GM23338 (cell line): ENCODE measurements around the gene ALG14. TPM values are rescaled to one million over a fixed set of nuclear protein-coding genes. Genes with fewer than 3 reads are reported as not detected.

Source experiments
- ATAC-seq: fragments of 200-7000 bp; cut with Tn5 transposase; 3 replicates; pipeline ENCODE4 v1.9.1; 2020
- DNase-seq: peaks from one replicate; pipeline ENCODE4 v3.0.0-alpha.2; 2015; ENCODE audit warnings: low spot score
- H2AFZ ChIP-seq: fragments of 200-600 bp; sonication (generic); 2 replicates; pipeline ENCODE4 v1.8.0; 2016; ENCODE audit warnings: antibody characterized with exemption, mild to moderate bottlenecking, moderate library complexity
- H3F3A ChIP-seq: fragments of 200-600 bp; sonication (generic); replicated peaks from 2 replicates; pipeline ENCODE4 v1.8.0; 2017; ENCODE audit warnings: antibody characterized with exemption, mixed run types, low read depth
- H3K27ac ChIP-seq: fragments of 200-600 bp; sonication (generic); 2 replicates; pipeline ENCODE4 v1.6.1; 2016; ENCODE audit warnings: low read depth
- H3K27me3 ChIP-seq: fragments of 200-600 bp; sonication (generic); 2 replicates; pipeline ENCODE4 v1.8.0; 2016; ENCODE audit warnings: mild to moderate bottlenecking, mixed run types, moderate library complexity; ENCODE audit not compliant: insufficient read depth
- H3K36me3 ChIP-seq: fragments of 200-600 bp; sonication (generic); 2 replicates; pipeline ENCODE4 v1.8.0; 2016; ENCODE audit warnings: mild to moderate bottlenecking; ENCODE audit not compliant: insufficient read depth
- H3K4me1 ChIP-seq: fragments of 200-600 bp; sonication (generic); 2 replicates; pipeline ENCODE4 v1.8.0; 2016; ENCODE audit warnings: mild to moderate bottlenecking, moderate library complexity; ENCODE audit not compliant: insufficient read depth
- H3K4me2 ChIP-seq: fragments of 200-600 bp; sonication (generic); 2 replicates; pipeline ENCODE4 v1.7.1; 2017; ENCODE audit warnings: mixed run types
- H3K4me3 ChIP-seq: fragments of 200-600 bp; sonication (generic); 2 replicates; pipeline ENCODE4 v1.6.1; 2016; ENCODE audit warnings: mixed run types
- H3K79me2 ChIP-seq: fragments of 200-600 bp; sonication (generic); replicated peaks from 2 replicates; pipeline ENCODE4 v1.8.0; 2017; ENCODE audit warnings: mild to moderate bottlenecking; ENCODE audit not compliant: insufficient read depth
- H3K9me2 ChIP-seq: fragments of 200-600 bp; sonication (generic); 2 replicates; pipeline ENCODE4 v1.8.0; 2017; ENCODE audit not compliant: insufficient read depth
- H4K20me1 ChIP-seq: fragments of 200-600 bp; sonication (generic); replicated peaks from 2 replicates; pipeline ENCODE4 v1.8.0; 2017; ENCODE audit warnings: mild to moderate bottlenecking; ENCODE audit not compliant: insufficient read depth
- H3K27ac Mint-ChIP-seq: 2 replicates; pipeline ENCODE4 v1.8.0; 2020; ENCODE audit warnings: inconsistent platforms, mild to moderate bottlenecking, moderate library complexity, mixed read lengths
- H3K27me3 Mint-ChIP-seq: 3 replicates; pipeline ENCODE4 v1.8.0; 2022; ENCODE audit warnings: low read depth, mild to moderate bottlenecking, moderate library complexity, mixed read lengths, inconsistent platforms; ENCODE audit not compliant: insufficient read depth, poor library complexity
- H3K36me3 Mint-ChIP-seq: 3 replicates; pipeline ENCODE4 v1.8.0; 2021; ENCODE audit warnings: low read depth, mild to moderate bottlenecking, inconsistent platforms, moderate library complexity, mixed read lengths
- H3K4me1 Mint-ChIP-seq: 3 replicates; pipeline ENCODE4 v1.8.0; 2020; ENCODE audit warnings: mild to moderate bottlenecking, inconsistent platforms, mixed read lengths
- H3K4me3 Mint-ChIP-seq: 3 replicates; pipeline ENCODE4 v1.8.0; 2021; ENCODE audit warnings: moderate library complexity, mild to moderate bottlenecking, inconsistent platforms, mixed read lengths
- H3K9me3 Mint-ChIP-seq: 3 replicates; pipeline ENCODE4 v1.8.0; 2020; ENCODE audit warnings: moderate library complexity, mild to moderate bottlenecking, inconsistent platforms, mixed read lengths
- CREB1 ChIP-seq: fragments of 250-450 bp; sonication (Bioruptor Pico); IDR thresholded peaks from 2 replicates; pipeline ENCODE4 v1.5.0; 2020; ENCODE audit warnings: low read depth, mild to moderate bottlenecking, moderate library complexity
- JUNB ChIP-seq: IDR thresholded peaks from one replicate; pipeline ENCODE4 v1.6.1; 2016; ENCODE audit warnings: antibody characterized with exemption; ENCODE audit not compliant: unreplicated experiment
- NANOG ChIP-seq: IDR thresholded peaks from 2 replicates; pipeline ENCODE4 v1.6.1; 2016; ENCODE audit warnings: antibody characterized with exemption, borderline replicate concordance
- STAT1 ChIP-seq: IDR thresholded peaks from one replicate; pipeline ENCODE4 v1.6.1; 2016; ENCODE audit warnings: antibody characterized with exemption; ENCODE audit not compliant: unreplicated experiment
- ZNF331 ChIP-seq: fragments of 250-450 bp; sonication (Bioruptor Pico); IDR thresholded peaks from 2 replicates; pipeline ENCODE4 v1.5.0; 2020; ENCODE audit warnings: low read depth, mild to moderate bottlenecking, moderate library complexity
- polyA plus RNA-seq: library from polyadenylated mRNA; unstranded; fragments of >200 nt; fragmentation: Nextera tagmentation; extraction: Ambion mirVana; gene quantifications from 2 replicates; pipeline ENCODE4 v1.2.1, GENCODE V29; 2016
- total RNA-seq: library from RNA; depleted of rRNA; stranded (reverse); fragments of >200 nt; shearing (Covaris generic); gene quantifications from 2 replicates; pipeline ENCODE4 v1.2.3, GENCODE V29; 2014
- TF ChIP-seq, protein P1 (sequence below): fragments of 250-450 bp; sonication (Bioruptor Pico); IDR thresholded peaks from 2 replicates; pipeline ENCODE4 v1.5.0; 2020; ENCODE audit warnings: mild to moderate bottlenecking, moderate library complexity

The ALG14 gene
- total and polyA plus RNA-seq, 2 experiments from 2014 or later, result 0.42 to 2.8 TPM

DNA sequence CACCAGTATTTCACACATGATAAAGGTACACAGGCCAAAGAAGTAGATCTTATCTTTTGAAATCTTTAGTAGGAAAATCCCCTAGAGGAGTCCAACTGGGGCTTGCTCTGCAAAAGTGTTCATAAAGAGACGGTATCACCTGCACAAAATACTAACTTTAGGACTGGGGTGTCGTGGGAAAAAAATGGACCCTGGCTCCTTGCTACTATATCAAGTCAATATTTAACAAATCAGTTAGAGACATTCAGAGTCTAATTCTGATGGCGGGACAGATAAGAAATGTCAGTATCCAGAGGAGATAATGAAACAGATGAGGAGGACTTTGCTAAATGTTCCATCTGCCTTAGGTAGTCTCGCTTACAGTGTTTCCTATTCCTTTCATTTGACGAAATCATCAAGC lies 120.2 kb downstream of the ALG14 start (continued):
- TF ChIP-seq, protein P1, sequence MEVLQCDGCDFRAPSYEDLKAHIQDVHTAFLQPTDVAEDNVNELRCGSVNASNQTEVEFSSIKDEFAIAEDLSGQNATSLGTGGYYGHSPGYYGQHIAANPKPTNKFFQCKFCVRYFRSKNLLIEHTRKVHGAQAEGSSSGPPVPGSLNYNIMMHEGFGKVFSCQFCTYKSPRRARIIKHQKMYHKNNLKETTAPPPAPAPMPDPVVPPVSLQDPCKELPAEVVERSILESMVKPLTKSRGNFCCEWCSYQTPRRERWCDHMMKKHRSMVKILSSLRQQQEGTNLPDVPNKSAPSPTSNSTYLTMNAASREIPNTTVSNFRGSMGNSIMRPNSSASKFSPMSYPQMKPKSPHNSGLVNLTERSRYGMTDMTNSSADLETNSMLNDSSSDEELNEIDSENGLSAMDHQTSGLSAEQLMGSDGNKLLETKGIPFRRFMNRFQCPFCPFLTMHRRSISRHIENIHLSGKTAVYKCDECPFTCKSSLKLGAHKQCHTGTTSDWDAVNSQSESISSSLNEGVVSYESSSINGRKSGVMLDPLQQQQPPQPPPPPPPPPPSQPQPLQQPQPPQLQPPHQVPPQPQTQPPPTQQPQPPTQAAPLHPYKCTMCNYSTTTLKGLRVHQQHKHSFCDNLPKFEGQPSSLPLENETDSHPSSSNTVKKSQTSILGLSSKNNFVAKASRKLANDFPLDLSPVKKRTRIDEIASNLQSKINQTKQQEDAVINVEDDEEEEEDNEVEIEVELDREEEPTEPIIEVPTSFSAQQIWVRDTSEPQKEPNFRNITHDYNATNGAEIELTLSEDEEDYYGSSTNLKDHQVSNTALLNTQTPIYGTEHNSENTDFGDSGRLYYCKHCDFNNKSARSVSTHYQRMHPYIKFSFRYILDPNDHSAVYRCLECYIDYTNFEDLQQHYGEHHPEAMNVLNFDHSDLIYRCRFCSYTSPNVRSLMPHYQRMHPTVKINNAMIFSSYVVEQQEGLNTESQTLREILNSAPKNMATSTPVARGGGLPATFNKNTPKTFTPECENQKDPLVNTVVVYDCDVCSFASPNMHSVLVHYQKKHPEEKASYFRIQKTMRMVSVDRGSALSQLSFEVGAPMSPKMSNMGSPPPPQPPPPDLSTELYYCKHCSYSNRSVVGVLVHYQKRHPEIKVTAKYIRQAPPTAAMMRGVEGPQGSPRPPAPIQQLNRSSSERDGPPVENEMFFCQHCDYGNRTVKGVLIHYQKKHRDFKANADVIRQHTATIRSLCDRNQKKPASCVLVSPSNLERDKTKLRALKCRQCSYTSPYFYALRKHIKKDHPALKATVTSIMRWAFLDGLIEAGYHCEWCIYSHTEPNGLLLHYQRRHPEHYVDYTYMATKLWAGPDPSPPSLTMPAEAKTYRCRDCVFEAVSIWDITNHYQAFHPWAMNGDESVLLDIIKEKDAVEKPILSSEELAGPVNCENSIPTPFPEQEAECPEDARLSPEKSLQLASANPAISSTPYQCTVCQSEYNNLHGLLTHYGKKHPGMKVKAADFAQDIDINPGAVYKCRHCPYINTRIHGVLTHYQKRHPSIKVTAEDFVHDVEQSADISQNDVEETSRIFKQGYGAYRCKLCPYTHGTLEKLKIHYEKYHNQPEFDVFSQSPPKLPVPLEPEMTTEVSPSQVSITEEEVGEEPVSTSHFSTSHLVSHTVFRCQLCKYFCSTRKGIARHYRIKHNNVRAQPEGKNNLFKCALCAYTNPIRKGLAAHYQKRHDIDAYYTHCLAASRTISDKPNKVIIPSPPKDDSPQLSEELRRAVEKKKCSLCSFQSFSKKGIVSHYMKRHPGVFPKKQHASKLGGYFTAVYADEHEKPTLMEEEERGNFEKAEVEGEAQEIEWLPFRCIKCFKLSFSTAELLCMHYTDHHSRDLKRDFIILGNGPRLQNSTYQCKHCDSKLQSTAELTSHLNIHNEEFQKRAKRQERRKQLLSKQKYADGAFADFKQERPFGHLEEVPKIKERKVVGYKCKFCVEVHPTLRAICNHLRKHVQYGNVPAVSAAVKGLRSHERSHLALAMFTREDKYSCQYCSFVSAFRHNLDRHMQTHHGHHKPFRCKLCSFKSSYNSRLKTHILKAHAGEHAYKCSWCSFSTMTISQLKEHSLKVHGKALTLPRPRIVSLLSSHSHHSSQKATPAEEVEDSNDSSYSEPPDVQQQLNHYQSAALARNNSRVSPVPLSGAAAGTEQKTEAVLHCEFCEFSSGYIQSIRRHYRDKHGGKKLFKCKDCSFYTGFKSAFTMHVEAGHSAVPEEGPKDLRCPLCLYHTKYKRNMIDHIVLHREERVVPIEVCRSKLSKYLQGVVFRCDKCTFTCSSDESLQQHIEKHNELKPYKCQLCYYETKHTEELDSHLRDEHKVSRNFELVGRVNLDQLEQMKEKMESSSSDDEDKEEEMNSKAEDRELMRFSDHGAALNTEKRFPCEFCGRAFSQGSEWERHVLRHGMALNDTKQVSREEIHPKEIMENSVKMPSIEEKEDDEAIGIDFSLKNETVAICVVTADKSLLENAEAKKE, result no peak
- TF ChIP-seq ZNF331 (CRISPR knock-in tag) (no peak), JUNB (no peak), STAT1 (no peak), NANOG (no peak)

DNA sequence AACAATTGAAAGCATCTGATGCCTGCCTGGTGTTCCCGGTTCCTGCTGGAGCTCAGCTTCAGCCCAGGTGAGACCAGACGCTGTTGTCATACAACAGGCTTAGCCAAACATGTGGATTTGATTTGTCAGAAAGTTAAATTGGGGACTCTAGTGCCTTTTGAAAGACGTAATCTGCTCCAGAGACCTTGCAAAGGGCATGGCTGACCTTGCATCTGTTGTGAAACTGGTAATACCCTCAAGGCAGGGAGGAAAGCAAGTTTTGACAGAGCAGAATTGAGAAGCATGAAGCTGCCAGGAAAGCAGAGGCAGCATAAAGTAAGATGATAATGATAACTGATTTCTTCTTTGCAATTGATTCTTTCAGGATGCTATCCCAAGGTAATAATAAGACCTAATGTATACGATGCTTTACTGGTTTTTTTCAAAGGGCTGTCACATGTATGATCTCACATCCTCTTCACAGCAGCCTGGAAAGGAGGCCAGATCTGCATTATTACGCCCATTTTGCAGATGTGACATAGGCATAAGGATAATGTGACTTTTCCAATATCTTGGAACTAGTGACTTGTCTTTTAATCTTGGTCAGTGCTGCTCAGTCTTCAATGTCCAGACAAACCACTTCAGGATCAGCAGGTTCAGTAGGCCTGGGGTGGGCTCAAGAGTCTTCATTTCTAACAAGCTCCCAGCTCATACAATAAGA lies 121.1 kb downstream of the ALG14 start:
- no peaks in the 10 kb centered on the region for H3K27me3 ChIP-seq
- H3F3A ChIP-seq, result no peaks in the 10 kb centered on the region
- Mint-ChIP-seq H3K4me1 (peaks cover 12% of the 10 kb centered on the region), H3K27ac (no peak overlapping the region), H3K27me3 (peaks cover 3% of the 10 kb centered on the region), H3K36me3 (no peaks in the 10 kb centered on the region; the same call in 2 of the 3 replicates), H3K4me3 (no peak overlapping the region), H3K9me3 (no peaks in the 10 kb centered on the region)
- H3K4me2 ChIP-seq, result no peak overlapping the region
- H2AFZ ChIP-seq, result no peak overlapping the region
- no peak overlapping the region for H3K4me3 ChIP-seq
- TF ChIP-seq CREB1, result no peak
- no peaks in the 10 kb centered on the region for H3K79me2 ChIP-seq
- DNase-seq (no peak), ATAC-seq (no peak)
- no peaks in the 10 kb centered on the region for H3K36me3 ChIP-seq
- peaks cover 12% of the 10 kb centered on the region for H3K4me1 ChIP-seq
- no peak overlapping the region for H3K27ac ChIP-seq
- H3K9me2 ChIP-seq, result no peaks in the 10 kb centered on the region
- no peaks in the 10 kb centered on the region for H4K20me1 ChIP-seq
